Measurements from ENCODE around the gene GCLM. TPM values are rescaled to one million over a fixed set of nuclear protein-coding genes. Genes with fewer than 3 reads are reported as not detected.
"Not testable (repeated sequence)": the region's sequence is repeated elsewhere in the genome, so short reads cannot be mapped to it uniquely, and the experiment has no call there.

GCLM gene
- total RNA-seq, 2 donors from 2014 or later = 12.5 to 28.4 TPM

- ATAC-seq (ENCODE audit: insufficient number of reproducible peaks, low FRiP score, low read depth) = no peak
- H3K4me3 ChIP-seq = no peak overlapping the region
- no peaks in the 10 kb centered on the region for H3K9me3 ChIP-seq
- no peak overlapping the region for H3K27ac ChIP-seq
- DNase-seq (ENCODE audit: low spot score) = no peak
- TF ChIP-seq CTCF (IDR thresholded peaks at IDR 0.05) = no peak
- H3K27me3 ChIP-seq (replicated peaks; ENCODE audit: insufficient read depth) = no peaks in the 10 kb centered on the region
- peaks cover 19 to 28% of the 10 kb centered on the region in 2 donors for H3K4me1 ChIP-seq (ENCODE audit: control insufficient read depth in 1 of 2, low read depth in 2 of 2)
- peaks cover 35% of the 10 kb centered on the region for H3K36me3 ChIP-seq
These were observed 33.0 kb downstream of the GCLM start for GRCh38 chr1:93876244-93876643.

DNA sequence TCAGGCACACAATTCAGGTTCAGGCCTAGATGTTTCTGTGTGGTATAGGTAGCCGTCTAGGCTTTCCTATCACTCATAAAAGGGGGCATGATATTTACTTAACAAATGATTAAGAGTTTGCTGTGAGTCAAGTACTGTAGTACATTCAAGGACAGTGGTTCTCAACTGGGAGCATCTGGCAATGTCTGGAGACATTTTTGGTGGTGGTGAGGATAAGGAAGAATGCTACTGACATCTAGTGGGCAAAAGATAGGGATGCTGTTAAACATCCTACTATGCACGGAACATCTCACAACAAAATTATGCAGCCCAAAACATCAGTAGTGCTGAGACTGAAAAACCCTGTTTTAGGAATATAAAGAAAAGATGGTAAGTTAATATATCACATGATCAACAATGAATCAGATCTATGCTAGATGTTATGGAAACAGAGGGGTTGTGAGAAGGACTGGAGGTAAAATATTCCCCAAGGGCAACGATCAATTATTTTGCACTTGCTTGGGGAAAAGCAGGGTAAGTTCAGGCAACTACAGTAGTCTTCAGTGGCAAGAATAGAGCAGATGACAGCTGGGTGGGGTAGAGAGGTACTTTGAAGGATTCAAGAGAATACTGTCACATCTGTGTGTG lies 35.1 kb downstream of the GCLM start:
- peak; percentile 33 for TF ChIP-seq CTCF (IDR thresholded peaks at IDR 0.05)
- no peak overlapping the region for H3K27ac ChIP-seq
- ATAC-seq (ENCODE audit: insufficient number of reproducible peaks, low FRiP score, low read depth) = no peak
- H3K27me3 ChIP-seq (replicated peaks; ENCODE audit: insufficient read depth) = no peaks in the 10 kb centered on the region
- H3K4me1 ChIP-seq (ENCODE audit: control insufficient read depth in 1 of 2, low read depth in 2 of 2) = peaks cover 15 to 24% of the 10 kb centered on the region in 2 donors
- no peaks in the 10 kb centered on the region for H3K9me3 ChIP-seq
- no peak for DNase-seq (ENCODE audit: low spot score)
- peaks cover 46% of the 10 kb centered on the region for H3K36me3 ChIP-seq
- H3K4me3 ChIP-seq = no peak overlapping the region

DNA sequence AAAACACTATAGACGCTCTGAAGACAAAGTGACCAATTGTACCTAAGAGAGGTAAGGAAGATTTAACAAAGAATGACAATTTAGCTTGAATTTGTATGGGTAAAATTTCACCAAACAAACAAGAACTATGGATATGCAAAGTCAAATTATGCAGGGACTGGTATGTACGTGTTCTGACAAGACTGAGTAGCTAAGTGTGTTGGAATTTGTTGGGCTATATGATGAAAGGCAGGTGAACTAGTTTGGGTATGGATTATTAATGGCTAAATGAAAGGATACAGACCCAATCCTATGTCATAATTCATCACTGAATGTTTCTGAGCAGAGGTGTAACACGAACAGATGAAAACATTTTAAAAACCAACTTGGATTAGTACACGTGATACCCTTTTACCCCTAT lies 37.9 kb downstream of the GCLM start:
- Histone ChIP-seq H3K4me3 (no peak overlapping the region), H3K27ac (no peak overlapping the region), H3K27me3 (replicated peaks; ENCODE audit: insufficient read depth) (no peaks in the 10 kb centered on the region), H3K4me1 (ENCODE audit: control insufficient read depth in 1 of 2, low read depth in 2 of 2) (peaks cover 4 to 5% of the 10 kb centered on the region in 2 donors), H3K36me3 (peaks cover 43% of the 10 kb centered on the region), H3K9me3 (no peaks in the 10 kb centered on the region)
- DNase-seq (ENCODE audit: low spot score) = no peak
- no peak for TF ChIP-seq CTCF (IDR thresholded peaks at IDR 0.05)
- no peak for ATAC-seq (ENCODE audit: insufficient number of reproducible peaks, low FRiP score, low read depth)

DNA sequence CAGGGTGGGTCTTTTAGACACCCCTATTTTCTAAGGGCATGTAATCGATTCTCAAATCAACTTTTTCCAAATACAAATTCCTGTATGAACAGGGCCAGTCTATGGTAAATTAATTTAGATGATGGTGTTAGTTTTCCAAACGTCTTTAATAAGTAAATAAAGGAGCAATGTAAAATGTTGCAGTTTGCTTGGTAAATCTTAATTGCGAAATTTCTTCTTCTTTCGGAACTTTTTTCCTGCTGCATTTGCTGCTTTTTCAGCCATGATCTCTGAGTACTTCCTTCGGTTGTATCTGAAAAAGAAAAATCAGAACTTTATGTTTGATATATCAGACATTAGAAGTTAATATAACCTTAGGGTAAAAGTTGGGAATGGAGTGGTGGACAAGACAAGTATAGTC lies 39.6 kb downstream of the GCLM start:
- Histone ChIP-seq H3K27me3 (replicated peaks; ENCODE audit: insufficient read depth) (no peaks in the 10 kb centered on the region), H3K27ac (no peak overlapping the region), H3K4me3 (no peak overlapping the region), H3K9me3 (no peaks in the 10 kb centered on the region), H3K4me1 (ENCODE audit: control insufficient read depth in 1 of 2, low read depth in 2 of 2) (no peaks in the 10 kb centered on the region), H3K36me3 (peaks cover 36% of the 10 kb centered on the region)
- ATAC-seq (ENCODE audit: insufficient number of reproducible peaks, low FRiP score, low read depth) = no peak
- no peak for TF ChIP-seq CTCF (IDR thresholded peaks at IDR 0.05)
- no peak for DNase-seq (ENCODE audit: low spot score)

- not testable (repeated sequence) for H3K27ac ChIP-seq; ATAC-seq (ENCODE audit: insufficient number of reproducible peaks, low FRiP score, low read depth); H3K9me3 ChIP-seq; DNase-seq (ENCODE audit: low spot score); H3K27me3 ChIP-seq (replicated peaks; ENCODE audit: insufficient read depth); H3K4me1 ChIP-seq (ENCODE audit: control insufficient read depth in 1 of 2, low read depth in 2 of 2); H3K4me3 ChIP-seq
- peaks cover 26% of the 10 kb centered on the region for H3K36me3 ChIP-seq
These were observed 40.7 kb downstream of the GCLM start for GRCh38 chr1:93868492-93868891.

DNA sequence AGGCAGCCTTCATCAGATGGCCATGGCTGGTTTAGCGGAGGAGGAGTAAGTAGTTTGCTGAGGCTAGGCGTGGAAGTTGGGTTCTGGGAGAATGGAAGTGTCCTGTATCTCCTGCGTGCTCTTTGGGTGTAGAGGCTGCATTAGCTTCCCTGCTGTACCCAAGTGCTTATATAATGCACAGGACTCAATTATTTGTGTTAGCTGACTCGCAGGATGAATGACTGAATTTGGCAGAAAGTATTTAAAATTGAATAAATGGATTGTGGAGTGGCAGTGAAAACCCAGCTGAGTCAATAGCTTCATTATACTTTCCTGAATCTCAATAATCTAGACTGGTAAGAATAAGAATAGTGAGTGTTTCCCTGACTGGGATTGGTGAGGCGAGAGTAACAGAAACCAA lies 44.0 kb downstream of the GCLM start:
- Histone ChIP-seq H3K4me1 (ENCODE audit: control insufficient read depth in 1 of 2, low read depth in 2 of 2) (no peaks in the 10 kb centered on the region), H3K27me3 (replicated peaks; ENCODE audit: insufficient read depth) (no peaks in the 10 kb centered on the region), H3K36me3 (peaks cover 7% of the 10 kb centered on the region), H3K27ac (no peak overlapping the region), H3K9me3 (no peaks in the 10 kb centered on the region), H3K4me3 (no peak overlapping the region)
- DNase-seq (ENCODE audit: low spot score) (no peak), ATAC-seq (ENCODE audit: insufficient number of reproducible peaks, low FRiP score, low read depth) (no peak)
- TF ChIP-seq CTCF (IDR thresholded peaks at IDR 0.05) = no peak

Data from thoracic aorta (tissue), 2 donors.